BJ (cell line): Measurements from ENCODE around the gene CYB561D2. TPM values are rescaled to one million over a fixed set of nuclear protein-coding genes. Genes with fewer than 3 reads are reported as not detected.

ENCODE experiments used
- CTCF ChIA-PET: fragments of 350-600 bp; formaldehyde crosslinking; extraction: SDS; loops from one replicate; lab custom pipeline; 2021; ENCODE audit warnings: antibody characterized with exemption, inconsistent platforms; lab: Yijun Ruan, JAX
- POLR2A ChIA-PET: fragments of 300-600 bp; sonication (Branson Sonifier 250); formaldehyde crosslinking; extraction: SDS; loops from one replicate; lab custom pipeline; 2021; ENCODE audit warnings: antibody characterized with exemption; lab: Charles Lee
- DNase-seq: peaks from one replicate; pipeline ENCODE4 v3.0.0-alpha.2; 2011; ENCODE audit warnings: low read depth
- H3K27me3 ChIP-seq: 2 replicates; pipeline ENCODE4 v1.6.0; 2011; ENCODE audit warnings: low read length; ENCODE audit not compliant: control insufficient read depth, insufficient read depth
- H3K36me3 ChIP-seq: 2 replicates; pipeline ENCODE4 v1.5.1; 2011; ENCODE audit warnings: low read length; ENCODE audit not compliant: control insufficient read depth, insufficient read depth
- H3K4me3 ChIP-seq: 2 replicates; pipeline ENCODE4 v1.5.1; 2011; ENCODE audit warnings: low read depth, mild to moderate bottlenecking, control low read depth, low read length
- CTCF ChIP-seq: IDR thresholded peaks from 2 replicates; pipeline ENCODE4 v1.5.1; 2011; ENCODE audit warnings: low read depth, mild to moderate bottlenecking, control low read depth, inconsistent platforms, low read length, moderate library complexity; ENCODE audit not compliant: insufficient read depth
- polyA plus RNA-seq: library from polyadenylated mRNA; depleted of rRNA; stranded (reverse); fragments of >200 nt; gene quantifications from 2 replicates; pipeline ENCODE4 v1.2.3, GENCODE V29; 2011

CYB561D2 gene
- polyA plus RNA-seq, 1 experiment, result 39.3 TPM

DNA sequence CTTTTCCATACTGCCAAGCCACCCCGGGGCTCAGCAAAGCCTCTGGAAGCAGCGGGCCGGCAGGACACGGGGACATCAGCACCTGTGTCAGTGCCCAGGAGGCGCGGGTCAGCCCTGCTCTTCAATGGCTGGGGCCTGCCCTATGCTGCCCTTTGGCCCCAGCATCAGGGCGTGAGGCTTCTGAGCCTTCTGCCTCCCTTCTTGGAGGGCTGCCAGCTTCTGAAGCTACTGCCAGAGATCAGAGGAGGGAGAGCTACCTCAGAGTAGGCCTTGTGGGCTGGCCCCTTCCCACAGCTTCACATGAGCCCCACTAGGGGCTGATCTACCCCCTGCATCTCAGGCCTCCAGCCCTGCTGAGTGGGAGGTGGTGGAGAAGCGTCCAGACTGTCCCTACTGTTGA is 21.7 kb downstream of the CYB561D2 start:
- TF ChIP-seq CTCF, result no peak
- Histone ChIP-seq H3K27me3 (no peaks in the 10 kb centered on the region; the same call in none of the 2 replicates), H3K36me3 (no peaks in the 10 kb centered on the region), H3K4me3 (no peak overlapping the region)
- ChIA-PET POLR2A (no interaction called here), CTCF (interaction anchor here (0.6 kb wide), 1 partner anchor 63 kb away, joined by 3 read pairs; no protein-coding TSS in a partner anchor)
- no peak for DNase-seq

DNA sequence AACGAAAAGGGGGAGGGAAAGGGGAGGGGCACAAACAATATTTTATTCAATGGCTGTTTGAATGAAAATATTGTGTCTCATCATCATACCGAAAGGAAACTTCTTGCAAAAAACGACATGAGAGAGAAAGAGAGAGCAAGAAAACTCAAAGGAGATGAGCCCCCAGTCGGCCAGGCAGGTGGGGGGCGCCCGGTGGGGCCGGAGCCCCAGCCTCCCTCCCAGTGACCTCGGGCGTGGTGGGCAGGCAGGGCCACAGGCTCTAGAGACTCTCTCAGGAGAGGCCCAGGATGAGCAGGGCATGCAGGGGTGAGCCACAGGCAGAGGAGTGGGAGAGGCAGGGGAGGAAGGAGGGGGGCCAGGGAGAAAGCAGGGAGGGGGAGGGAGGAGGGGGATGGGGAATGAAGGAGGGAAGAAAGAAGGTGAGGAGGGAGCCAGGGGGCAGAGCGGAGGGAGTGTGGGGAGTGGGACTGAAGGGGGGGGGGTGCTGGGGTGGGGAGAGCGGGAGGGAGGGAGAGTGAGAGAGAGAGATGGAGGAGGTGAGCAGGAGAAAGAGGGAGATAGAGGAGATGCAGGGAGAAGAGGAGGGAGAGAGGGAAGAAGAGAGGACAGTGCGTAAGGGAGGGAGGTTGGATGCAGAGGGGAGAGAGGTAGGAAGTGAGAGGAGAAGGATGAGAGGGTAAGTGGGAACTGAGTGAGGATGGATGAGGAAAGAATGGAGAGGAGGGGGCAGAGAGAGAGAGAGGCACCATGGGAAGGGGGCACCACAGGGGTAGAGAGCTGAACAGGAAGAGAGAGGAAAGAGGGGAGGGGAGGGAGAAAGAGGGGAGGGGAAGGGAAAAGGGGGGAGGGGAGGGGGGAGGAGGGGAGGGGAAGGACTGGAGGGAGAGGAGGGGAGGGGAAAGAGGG is 22.7 kb downstream of the CYB561D2 start:
- no peak for TF ChIP-seq CTCF
- ChIA-PET POLR2A (no interaction called here), CTCF (no interaction called here)
- Histone ChIP-seq H3K36me3 (no peaks in the 10 kb centered on the region), H3K27me3 (no peaks in the 10 kb centered on the region; the same call in 1 of the 2 replicates), H3K4me3 (no peak overlapping the region)
- DNase-seq, result no peak

- no peak for TF ChIP-seq CTCF
- ChIA-PET CTCF (interaction anchor here (1.9 kb wide), 1 partner anchor 11 kb away, joined by 5 read pairs; no protein-coding TSS in a partner anchor), POLR2A (no interaction called here)
- no peak for DNase-seq
- H3K36me3 ChIP-seq, result no peaks in the 10 kb centered on the region
- H3K27me3 ChIP-seq, result no peaks in the 10 kb centered on the region
- no peak overlapping the region for H3K4me3 ChIP-seq
Measured at GRCh38 chr3:50374363-50375257, 23.9 kb downstream of the CYB561D2 start.

DNA sequence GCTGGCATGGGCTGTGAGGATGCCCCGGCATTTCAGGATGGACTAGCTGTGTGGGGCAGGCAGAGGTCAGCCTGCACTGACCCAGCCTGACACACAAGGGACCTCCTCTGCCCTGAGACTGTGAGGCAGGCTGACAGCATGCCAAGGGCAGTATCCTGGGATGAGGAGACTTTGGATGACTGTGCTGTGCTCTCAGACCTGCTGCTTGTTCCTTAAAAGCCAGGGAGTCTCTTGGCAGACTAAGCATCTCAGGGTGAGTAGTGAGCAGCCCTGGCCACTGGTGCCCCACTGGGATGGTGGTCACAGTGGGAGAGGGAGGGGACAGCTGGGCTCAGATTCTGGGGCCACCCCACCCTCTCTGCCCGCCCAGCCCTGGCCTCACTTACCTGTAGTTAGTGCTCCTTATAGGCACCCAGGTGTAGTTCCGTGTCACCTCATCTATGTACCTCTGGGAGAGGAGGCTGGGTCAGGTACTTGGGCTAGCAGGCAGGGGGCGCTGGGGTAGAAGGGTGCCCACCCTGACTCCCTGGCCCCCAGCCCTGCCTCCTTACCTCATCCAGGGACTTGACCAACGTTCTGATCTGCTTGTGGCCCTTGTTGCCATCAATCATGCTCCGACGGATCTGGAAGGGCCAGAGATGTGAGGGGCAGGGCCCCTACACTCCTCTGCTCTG is 24.7 kb downstream of the CYB561D2 start:
- TF ChIP-seq CTCF, result no peak
- Histone ChIP-seq H3K4me3 (no peak overlapping the region), H3K27me3 (no peaks in the 10 kb centered on the region), H3K36me3 (no peaks in the 10 kb centered on the region)
- no peak for DNase-seq
- POLR2A ChIA-PET, result no interaction called here
- CTCF ChIA-PET, result interaction anchor here (1.9 kb wide), 1 partner anchor 10 kb away, joined by 5 read pairs; no protein-coding TSS in a partner anchor
